SJSA1 (cell line): ENCODE measurements around the gene TIMP4. TPM values are rescaled to one million over a fixed set of nuclear protein-coding genes. Genes with fewer than 3 reads are reported as not detected.

Source experiments
- DNase-seq, 2 experiments: peaks; one replicate each; pipeline ENCODE4 v3.0.0-alpha.2; 2015 to 2020; ENCODE audit warnings: low spot score in 2 of 2, low read depth in 1 of 2
- H3K27ac ChIP-seq: fragments of 250-450 bp; sonication (Bioruptor Pico); 2 replicates; pipeline ENCODE4 v1.5.1; 2020; ENCODE audit warnings: mild to moderate bottlenecking, moderate library complexity
- H3K27me3 ChIP-seq: fragments of 250-450 bp; sonication (Bioruptor Pico); replicated peaks from 2 replicates; pipeline ENCODE4 v1.5.1; 2020; ENCODE audit warnings: mild to moderate bottlenecking, moderate library complexity
- H3K36me3 ChIP-seq: fragments of 250-450 bp; sonication (Bioruptor Pico); 2 replicates; pipeline ENCODE4 v1.5.1; 2020; ENCODE audit warnings: mild to moderate bottlenecking
- H3K4me1 ChIP-seq: fragments of 250-450 bp; sonication (Bioruptor Pico); replicated peaks from 2 replicates; pipeline ENCODE4 v1.6.1; 2021; ENCODE audit warnings: mild to moderate bottlenecking
- H3K4me3 ChIP-seq: fragments of 250-450 bp; sonication (Bioruptor Pico); 2 replicates; pipeline ENCODE4 v1.5.1; 2020; ENCODE audit warnings: mild to moderate bottlenecking
- H3K9me3 ChIP-seq: fragments of 250-450 bp; sonication (Bioruptor Pico); replicated peaks from 2 replicates; pipeline ENCODE4 v1.5.1; 2020; ENCODE audit warnings: mild to moderate bottlenecking
- total RNA-seq: library from RNA; depleted of rRNA; stranded (reverse); fragments of >200 nt; shearing (Covaris generic); gene quantifications from 2 replicates; pipeline ENCODE4 v1.2.3, GENCODE V29; 2014

Gene TIMP4
- total RNA-seq, 1 experiment from 2014 or later: 0.08 TPM

DNA sequence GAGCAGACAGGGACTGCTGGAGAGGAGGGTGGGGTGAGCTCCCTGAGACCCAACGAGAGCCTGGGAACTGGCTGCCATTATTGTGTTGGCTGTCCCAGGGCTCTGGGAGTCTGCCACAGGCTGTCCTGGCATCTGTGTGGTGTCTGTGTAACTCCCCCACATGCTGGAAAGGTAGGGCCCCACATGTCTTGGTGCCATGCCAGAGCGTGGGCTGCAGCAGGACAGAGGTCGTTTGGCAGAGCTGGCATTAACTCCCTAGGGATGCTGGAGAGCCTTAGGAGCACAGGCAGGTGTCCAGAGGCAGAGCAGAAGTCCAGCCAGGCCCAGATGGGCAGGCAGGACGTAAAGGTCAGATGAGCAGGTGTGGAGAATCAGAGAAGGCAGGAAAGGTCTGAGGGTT lies 9.7 kb downstream of the TIMP4 start:
- Histone ChIP-seq H3K4me1 (no peaks in the 10 kb centered on the region), H3K27me3 (peaks cover 3% of the 10 kb centered on the region; the same call in 1 of the 2 replicates), H3K36me3 (no peaks in the 10 kb centered on the region), H3K4me3 (no peak overlapping the region), H3K9me3 (no peaks in the 10 kb centered on the region), H3K27ac (no peak overlapping the region)
- DNase-seq: no peak

GRCh38 chr3:12148183-12148940 lies 10.3 kb downstream of the TIMP4 start:
- no peak for DNase-seq
- Histone ChIP-seq H3K9me3 (no peaks in the 10 kb centered on the region), H3K4me3 (no peak overlapping the region), H3K27me3 (peaks cover 3% of the 10 kb centered on the region; the same call in 1 of the 2 replicates), H3K36me3 (no peaks in the 10 kb centered on the region), H3K27ac (no peak overlapping the region), H3K4me1 (no peaks in the 10 kb centered on the region)

DNA sequence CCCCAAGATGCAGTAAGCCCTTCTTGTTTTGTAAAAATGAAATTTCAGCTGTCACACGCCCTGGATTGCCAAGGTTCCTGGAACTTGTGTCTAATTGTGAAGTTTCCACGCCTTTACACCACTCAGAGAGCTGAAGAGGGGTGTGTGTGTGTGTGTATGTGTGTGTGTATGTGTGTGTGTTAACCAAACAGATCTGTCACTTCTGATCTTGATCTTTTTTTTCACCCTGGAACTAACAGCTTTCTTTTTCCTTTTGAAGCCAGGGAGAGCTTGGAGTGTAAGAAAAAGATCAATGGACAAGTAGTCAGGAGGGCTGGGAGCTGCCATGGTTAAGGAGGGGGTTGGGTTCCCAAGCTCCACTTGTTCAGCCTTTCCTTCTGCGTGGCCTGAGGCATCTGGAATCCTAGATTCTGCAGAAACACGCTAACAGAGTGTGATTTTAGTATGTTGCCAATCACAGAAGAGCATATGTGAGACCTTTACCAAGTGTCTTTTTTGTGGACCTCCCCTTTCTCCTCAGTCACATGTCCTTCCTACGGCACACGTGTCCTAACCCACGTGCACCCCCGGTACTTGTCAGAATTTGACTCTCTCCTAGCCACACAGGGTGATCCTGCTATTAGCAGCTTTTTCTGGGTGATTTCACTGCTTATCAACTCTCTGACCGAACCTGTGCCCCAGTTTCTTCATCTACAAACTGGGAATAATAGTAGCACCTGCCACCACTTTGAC lies 11.5 kb downstream of the TIMP4 start:
- H3K4me3 ChIP-seq: no peak overlapping the region
- no peak for DNase-seq
- no peaks in the 10 kb centered on the region for H3K36me3 ChIP-seq
- peaks cover 3% of the 10 kb centered on the region; the same call in 1 of the 2 replicates for H3K27me3 ChIP-seq
- H3K27ac ChIP-seq: no peak overlapping the region
- H3K9me3 ChIP-seq: no peaks in the 10 kb centered on the region
- H3K4me1 ChIP-seq: no peaks in the 10 kb centered on the region

DNA sequence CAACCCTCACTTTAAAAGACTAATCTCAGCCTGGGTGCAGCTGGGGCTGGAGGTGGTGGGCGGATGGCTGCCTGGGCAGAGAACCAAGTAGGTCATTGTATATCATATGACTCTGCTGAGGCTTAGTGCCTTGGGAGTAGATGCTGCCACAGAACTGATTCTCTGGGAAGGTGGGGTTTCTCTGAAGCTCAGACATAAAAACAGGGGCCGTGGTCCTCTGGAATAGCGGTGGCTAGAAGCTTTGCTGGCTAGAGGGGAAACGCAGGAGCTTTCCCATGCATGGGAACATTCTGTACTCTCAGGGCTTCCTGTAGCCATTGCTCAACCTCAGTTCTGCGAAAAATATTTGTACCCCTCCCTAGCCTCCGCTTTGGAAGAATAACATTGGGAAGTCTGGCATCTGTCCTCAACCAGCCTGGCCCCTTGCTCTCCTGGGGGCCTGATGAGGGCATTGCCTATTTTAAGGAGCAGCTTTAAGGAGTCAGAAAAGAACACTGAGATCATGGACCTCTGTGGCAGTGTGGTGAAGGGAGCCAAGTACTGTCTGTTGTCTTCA lies 14.7 kb downstream of the TIMP4 start:
- no peaks in the 10 kb centered on the region; the same call in 1 of the 2 replicates for H3K27me3 ChIP-seq
- H3K27ac ChIP-seq: no peak overlapping the region
- H3K9me3 ChIP-seq: no peaks in the 10 kb centered on the region
- no peak for DNase-seq
- H3K4me1 ChIP-seq: no peaks in the 10 kb centered on the region
- H3K4me3 ChIP-seq: no peak overlapping the region
- H3K36me3 ChIP-seq: no peaks in the 10 kb centered on the region

- H3K4me3 ChIP-seq: no peak overlapping the region
- no peak overlapping the region for H3K27ac ChIP-seq
- DNase-seq: no peak
- H3K9me3 ChIP-seq: no peaks in the 10 kb centered on the region
- H3K36me3 ChIP-seq: no peaks in the 10 kb centered on the region
- H3K4me1 ChIP-seq: no peaks in the 10 kb centered on the region
- no peaks in the 10 kb centered on the region; the same call in 1 of the 2 replicates for H3K27me3 ChIP-seq
Observed at GRCh38 chr3:12142476-12142875, 16.2 kb downstream of the TIMP4 start.

- no peak for DNase-seq
- Histone ChIP-seq H3K36me3 (no peaks in the 10 kb centered on the region), H3K27ac (no peak overlapping the region), H3K27me3 (no peaks in the 10 kb centered on the region; the same call in 1 of the 2 replicates), H3K9me3 (no peaks in the 10 kb centered on the region; the same call in 1 of the 2 replicates), H3K4me1 (no peaks in the 10 kb centered on the region), H3K4me3 (no peak overlapping the region)
Observed at GRCh38 chr3:12141350-12141749, 17.4 kb downstream of the TIMP4 start.

GRCh38 chr3:12139111-12139511 lies 19.6 kb downstream of the TIMP4 start:
- no peak overlapping the region for H3K27ac ChIP-seq
- no peaks in the 10 kb centered on the region for H3K36me3 ChIP-seq
- no peaks in the 10 kb centered on the region; the same call in 1 of the 2 replicates for H3K9me3 ChIP-seq
- no peak overlapping the region for H3K4me3 ChIP-seq
- no peaks in the 10 kb centered on the region for H3K4me1 ChIP-seq
- no peaks in the 10 kb centered on the region; the same call in 1 of the 2 replicates for H3K27me3 ChIP-seq
- DNase-seq: peak in 1 of 2 experiments; percentile 20

- Histone ChIP-seq H3K9me3 (no peaks in the 10 kb centered on the region; the same call in 1 of the 2 replicates), H3K27ac (no peak overlapping the region), H3K4me3 (no peak overlapping the region), H3K36me3 (no peaks in the 10 kb centered on the region), H3K4me1 (no peaks in the 10 kb centered on the region), H3K27me3 (no peaks in the 10 kb centered on the region; the same call in 1 of the 2 replicates)
- DNase-seq: peak in 1 of 2 experiments; percentile 3
Observed at GRCh38 chr3:12138044-12138443, 20.7 kb downstream of the TIMP4 start.

DNA sequence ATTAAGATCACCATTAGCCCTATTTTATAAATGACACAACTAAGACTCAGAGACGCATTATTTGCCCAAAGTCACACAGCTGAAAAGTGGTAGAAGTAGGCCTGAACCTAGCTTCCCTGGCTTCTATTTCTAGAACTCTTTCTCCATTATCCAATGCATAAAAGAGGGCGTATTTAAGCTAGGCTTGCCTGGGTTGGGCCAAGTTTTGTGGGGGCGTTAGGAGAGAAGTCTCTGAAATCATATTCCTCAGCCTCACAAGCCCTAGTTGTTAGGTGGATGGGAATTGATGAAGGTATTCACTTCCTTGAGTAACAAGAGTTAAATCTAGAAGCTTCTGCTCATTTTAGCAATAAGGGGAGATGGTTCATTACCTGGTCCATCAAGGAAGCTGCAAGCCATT lies 22.3 kb downstream of the TIMP4 start:
- Histone ChIP-seq H3K4me3 (no peak overlapping the region), H3K27ac (no peak overlapping the region), H3K9me3 (no peaks in the 10 kb centered on the region; the same call in 1 of the 2 replicates), H3K36me3 (no peaks in the 10 kb centered on the region), H3K27me3 (no peaks in the 10 kb centered on the region; the same call in 1 of the 2 replicates), H3K4me1 (no peaks in the 10 kb centered on the region)
- DNase-seq: no peak

- Histone ChIP-seq H3K36me3 (no peaks in the 10 kb centered on the region), H3K27ac (no peak overlapping the region), H3K27me3 (peaks cover 3% of the 10 kb centered on the region; the same call in 1 of the 2 replicates), H3K4me1 (no peaks in the 10 kb centered on the region), H3K9me3 (no peaks in the 10 kb centered on the region; the same call in 1 of the 2 replicates), H3K4me3 (no peak overlapping the region)
- DNase-seq: peak in 1 of 2 experiments; percentile 18
Observed at GRCh38 chr3:12135029-12135657, 23.6 kb downstream of the TIMP4 start.

- no peak overlapping the region for H3K27ac ChIP-seq
- H3K27me3 ChIP-seq: 0 out of 2 replicates have a peak, but pooled peaks cover 3% of the 10 kb centered on the region
- no peaks in the 10 kb centered on the region for H3K36me3 ChIP-seq
- DNase-seq: no peak
- H3K9me3 ChIP-seq: no peaks in the 10 kb centered on the region; the same call in 1 of the 2 replicates
- H3K4me1 ChIP-seq: no peaks in the 10 kb centered on the region
- no peak overlapping the region for H3K4me3 ChIP-seq
Observed at GRCh38 chr3:12132881-12133280, 25.8 kb downstream of the TIMP4 start.

GRCh38 chr3:12131351-12132090 lies 27.2 kb downstream of the TIMP4 start:
- Histone ChIP-seq H3K27me3 (0 out of 2 replicates have a peak, but pooled peaks cover 3% of the 10 kb centered on the region), H3K36me3 (no peaks in the 10 kb centered on the region), H3K4me1 (no peaks in the 10 kb centered on the region), H3K4me3 (no peak overlapping the region), H3K9me3 (no peaks in the 10 kb centered on the region; the same call in 1 of the 2 replicates), H3K27ac (no peak overlapping the region)
- no peak for DNase-seq

GRCh38 chr3:12127391-12127790 lies 31.3 kb downstream of the TIMP4 start:
- no peaks in the 10 kb centered on the region for H3K4me1 ChIP-seq
- H3K27me3 ChIP-seq: 0 out of 2 replicates have a peak, but pooled peaks cover 3% of the 10 kb centered on the region
- H3K4me3 ChIP-seq: no peak overlapping the region
- no peaks in the 10 kb centered on the region for H3K36me3 ChIP-seq
- DNase-seq: no peak
- no peak overlapping the region for H3K27ac ChIP-seq
- no peaks in the 10 kb centered on the region for H3K9me3 ChIP-seq
